BJ (cell line): ENCODE results near the gene CFAP70. TPM values are rescaled to one million over a fixed set of nuclear protein-coding genes. Genes with fewer than 3 reads are reported as not detected.

ENCODE experiments used
- CTCF ChIA-PET: fragments of 350-600 bp; formaldehyde crosslinking; extraction: SDS; loops from one replicate; lab custom pipeline; 2021; ENCODE audit warnings: antibody characterized with exemption, inconsistent platforms; lab: Yijun Ruan, JAX
- POLR2A ChIA-PET: fragments of 300-600 bp; sonication (Branson Sonifier 250); formaldehyde crosslinking; extraction: SDS; loops from one replicate; lab custom pipeline; 2021; ENCODE audit warnings: antibody characterized with exemption; lab: Charles Lee
- DNase-seq: peaks from one replicate; pipeline ENCODE4 v3.0.0-alpha.2; 2011; ENCODE audit warnings: low read depth
- H3K27me3 ChIP-seq: 2 replicates; pipeline ENCODE4 v1.6.0; 2011; ENCODE audit warnings: low read length; ENCODE audit not compliant: control insufficient read depth, insufficient read depth
- H3K36me3 ChIP-seq: 2 replicates; pipeline ENCODE4 v1.5.1; 2011; ENCODE audit warnings: low read length; ENCODE audit not compliant: control insufficient read depth, insufficient read depth
- H3K4me3 ChIP-seq: 2 replicates; pipeline ENCODE4 v1.5.1; 2011; ENCODE audit warnings: low read depth, mild to moderate bottlenecking, control low read depth, low read length
- polyA minus RNA-seq: library from RNA; depleted of rRNA, polyadenylated mRNA; stranded (reverse); fragments of >200 nt; gene quantifications from 2 replicates; pipeline ENCODE4 v1.2.3, GENCODE V29; 2011; rRNA and poly(A)+ RNA removed
- polyA plus RNA-seq: library from polyadenylated mRNA; depleted of rRNA; stranded (reverse); fragments of >200 nt; gene quantifications from 2 replicates; pipeline ENCODE4 v1.2.3, GENCODE V29; 2011; rRNA removed
- TF ChIP-seq, protein P1 (sequence below): IDR thresholded peaks from 2 replicates; pipeline ENCODE4 v1.5.1; 2011; ENCODE audit warnings: low read depth, mild to moderate bottlenecking, control low read depth, inconsistent platforms, low read length, moderate library complexity; ENCODE audit not compliant: insufficient read depth

CFAP70 gene
- polyA plus RNA-seq = 0.37 and 0.69 TPM in 2 replicates
- 0.19 and 0.21 TPM in 2 replicates for polyA minus RNA-seq

GRCh38 chr10:73358331-73359279 is at the start of gene CFAP70:
TSS of gene CFAP70 (minus strand) at chr10:73358864. CDS start at chr10:73354796, 4,068 bp downstream.
- H3K4me3 ChIP-seq = peak within 1 kb of the TSS; percentile 71
- no peaks in the 10 kb centered on the region for H3K36me3 ChIP-seq
- ChIA-PET CTCF (interaction anchor here (1.2 to 1.4 kb wide), 3 partner anchors 81 to 107 kb away, joined by 3 to 4 read pairs (median 3); no protein-coding TSS in a partner anchor), POLR2A (no interaction called here)
- peak; percentile 77 for DNase-seq
- peaks cover 3% of the 10 kb centered on the region; the same call in 1 of the 2 replicates for H3K27me3 ChIP-seq
- TF ChIP-seq, protein P1, sequence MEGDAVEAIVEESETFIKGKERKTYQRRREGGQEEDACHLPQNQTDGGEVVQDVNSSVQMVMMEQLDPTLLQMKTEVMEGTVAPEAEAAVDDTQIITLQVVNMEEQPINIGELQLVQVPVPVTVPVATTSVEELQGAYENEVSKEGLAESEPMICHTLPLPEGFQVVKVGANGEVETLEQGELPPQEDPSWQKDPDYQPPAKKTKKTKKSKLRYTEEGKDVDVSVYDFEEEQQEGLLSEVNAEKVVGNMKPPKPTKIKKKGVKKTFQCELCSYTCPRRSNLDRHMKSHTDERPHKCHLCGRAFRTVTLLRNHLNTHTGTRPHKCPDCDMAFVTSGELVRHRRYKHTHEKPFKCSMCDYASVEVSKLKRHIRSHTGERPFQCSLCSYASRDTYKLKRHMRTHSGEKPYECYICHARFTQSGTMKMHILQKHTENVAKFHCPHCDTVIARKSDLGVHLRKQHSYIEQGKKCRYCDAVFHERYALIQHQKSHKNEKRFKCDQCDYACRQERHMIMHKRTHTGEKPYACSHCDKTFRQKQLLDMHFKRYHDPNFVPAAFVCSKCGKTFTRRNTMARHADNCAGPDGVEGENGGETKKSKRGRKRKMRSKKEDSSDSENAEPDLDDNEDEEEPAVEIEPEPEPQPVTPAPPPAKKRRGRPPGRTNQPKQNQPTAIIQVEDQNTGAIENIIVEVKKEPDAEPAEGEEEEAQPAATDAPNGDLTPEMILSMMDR = no peak

- POLR2A ChIA-PET = no interaction called here
- no peaks in the 10 kb centered on the region for H3K36me3 ChIP-seq
- H3K4me3 ChIP-seq = no peak overlapping the region
- TF ChIP-seq, protein P1 = no peak
- CTCF ChIA-PET = no interaction called here
- no peak for DNase-seq
- no peaks in the 10 kb centered on the region for H3K27me3 ChIP-seq
Measured at GRCh38 chr10:73408061-73408460, 49.4 kb upstream of the CFAP70 start.

- Histone ChIP-seq H3K27me3 (no peaks in the 10 kb centered on the region), H3K4me3 (no peak overlapping the region), H3K36me3 (no peaks in the 10 kb centered on the region)
- TF ChIP-seq, protein P1 = no peak
- CTCF ChIA-PET = no interaction called here
- POLR2A ChIA-PET = no interaction called here
- no peak for DNase-seq
Measured at GRCh38 chr10:73407495-73407894, 48.8 kb upstream of the CFAP70 start.

GRCh38 chr10:73406846-73407245 is 48.2 kb upstream of the CFAP70 start:
- Histone ChIP-seq H3K36me3 (no peaks in the 10 kb centered on the region), H3K27me3 (no peaks in the 10 kb centered on the region), H3K4me3 (no peak overlapping the region)
- POLR2A ChIA-PET = no interaction called here
- CTCF ChIA-PET = no interaction called here
- DNase-seq = no peak
- TF ChIP-seq, protein P1 = no peak

DNA sequence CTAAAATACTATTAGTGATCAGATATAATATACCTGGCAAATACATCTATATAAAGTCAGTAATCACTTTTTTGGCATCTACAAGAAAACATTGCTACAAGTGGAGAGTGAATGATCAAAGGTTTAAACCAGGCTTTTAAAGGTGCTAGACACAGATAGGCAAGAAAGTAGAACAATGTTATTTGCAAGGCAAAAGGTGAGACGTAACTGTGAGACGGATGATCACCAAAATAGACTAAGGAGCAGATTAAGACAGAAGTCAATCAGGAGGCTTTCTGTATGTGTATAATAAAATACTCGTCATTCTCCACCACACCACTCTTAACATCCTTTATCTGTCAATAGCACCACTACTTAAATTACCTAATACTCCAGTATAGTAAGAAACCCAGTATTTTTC is 46.9 kb upstream of the CFAP70 start:
- DNase-seq = no peak
- POLR2A ChIA-PET = no interaction called here
- TF ChIP-seq, protein P1 = no peak
- H3K27me3 ChIP-seq = no peaks in the 10 kb centered on the region
- no peak overlapping the region for H3K4me3 ChIP-seq
- H3K36me3 ChIP-seq = no peaks in the 10 kb centered on the region
- CTCF ChIA-PET = no interaction called here
